ENCODE data around the gene DOCK7.
"Not testable (repeated sequence)": the region's sequence is repeated elsewhere in the genome, so short reads cannot be mapped to it uniquely, and the experiment has no call there.

The DOCK7 gene

GRCh38 chr1:62527346-62527745, 160.8 kb downstream of the DOCK7 start:
- DNase-seq: not testable (repeated sequence)

DNA sequence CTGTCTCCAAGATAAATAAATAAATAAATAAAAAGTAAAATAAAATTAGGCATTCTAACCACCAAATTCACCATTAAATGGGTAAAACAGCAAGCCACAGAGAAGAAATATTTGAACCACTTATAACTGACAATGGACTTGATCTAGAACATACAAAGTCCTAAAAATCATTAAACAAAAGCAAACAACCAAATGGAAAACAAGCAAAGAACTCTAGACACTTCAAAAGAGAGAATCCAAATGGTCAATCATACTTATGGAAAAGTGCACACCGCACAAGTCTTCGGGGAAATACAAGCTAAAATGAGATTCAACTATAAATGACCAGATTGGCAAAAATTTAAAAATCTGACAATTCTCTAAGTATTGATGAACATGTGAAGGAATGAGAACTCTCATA, 164.3 kb downstream of the DOCK7 start:
- DNase-seq: no peak

- DNase-seq: no peak
Observed at GRCh38 chr1:62516600-62516999, 171.6 kb downstream of the DOCK7 start.

DNA sequence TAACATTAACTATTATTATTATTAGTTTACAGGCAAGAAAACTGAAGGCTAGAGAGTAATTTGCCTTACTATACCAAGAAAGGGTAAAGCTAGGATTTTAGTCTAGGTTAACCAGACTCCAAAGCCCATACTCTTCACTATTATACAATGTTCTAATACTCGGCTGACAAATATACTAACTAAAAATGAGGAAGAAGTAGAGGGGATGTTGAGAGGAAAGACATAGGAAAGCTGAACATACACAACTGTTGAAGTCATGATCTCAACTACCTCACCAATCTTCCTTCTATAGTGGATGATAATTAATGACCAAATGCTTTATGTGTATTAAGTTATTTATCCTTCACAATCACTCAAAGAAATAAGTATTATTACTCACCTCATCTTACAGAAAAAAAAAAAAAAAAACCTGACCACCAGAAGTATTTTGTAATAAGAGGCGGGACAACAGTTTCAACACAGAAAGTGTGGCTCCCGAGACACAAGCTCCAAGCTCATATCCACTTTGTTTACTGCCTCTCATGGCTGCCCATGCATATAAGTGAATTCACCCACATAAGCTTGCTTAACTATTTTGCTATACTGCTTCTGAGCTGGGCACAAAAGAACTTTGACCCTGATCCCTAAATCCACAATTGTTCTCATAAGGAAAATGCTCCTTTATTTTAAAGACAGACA, 173.3 kb downstream of the DOCK7 start:
- DNase-seq: no peak

DNA sequence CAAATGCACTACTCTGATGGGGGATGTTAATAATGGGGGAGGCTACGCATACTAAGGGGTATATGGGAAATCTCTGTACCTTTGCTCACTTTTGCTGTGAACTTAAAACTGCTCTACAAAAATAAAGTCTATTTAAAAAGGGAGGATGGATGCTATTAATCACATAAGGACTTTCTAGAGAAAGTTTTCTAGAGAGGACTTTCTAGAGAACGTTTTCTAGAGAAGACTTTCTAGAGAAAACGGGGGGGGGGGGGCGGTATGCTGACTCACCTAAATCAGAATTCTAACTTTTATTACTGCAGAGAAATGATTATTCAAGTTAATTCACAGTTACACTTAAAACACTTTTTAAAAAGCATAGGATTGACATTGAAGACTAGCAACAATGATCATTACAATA, 175.2 kb downstream of the DOCK7 start:
- no peak for DNase-seq

DNA sequence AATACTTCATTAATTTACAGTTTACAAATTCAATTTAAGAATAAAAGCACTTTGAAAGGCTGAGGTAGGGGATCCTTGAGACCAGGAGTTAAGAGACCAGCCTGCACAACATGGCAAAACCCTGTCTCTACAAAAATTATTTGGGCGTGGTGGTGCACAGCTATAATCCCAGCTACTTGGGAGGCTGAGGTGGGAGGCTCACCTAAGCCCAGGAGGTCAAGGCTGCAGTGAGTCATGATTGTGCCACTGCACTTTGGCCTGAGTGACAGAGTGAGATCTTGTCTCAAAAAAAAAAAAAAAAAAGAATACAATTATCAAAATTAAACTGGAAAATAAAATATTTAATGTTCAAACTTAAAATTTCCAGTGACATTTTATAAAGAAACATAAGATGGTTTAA, 179.2 kb downstream of the DOCK7 start:
- no peak for DNase-seq

- DNase-seq: peak; percentile 43
Observed at GRCh38 chr1:62508187-62508758, 179.9 kb downstream of the DOCK7 start.

DNA sequence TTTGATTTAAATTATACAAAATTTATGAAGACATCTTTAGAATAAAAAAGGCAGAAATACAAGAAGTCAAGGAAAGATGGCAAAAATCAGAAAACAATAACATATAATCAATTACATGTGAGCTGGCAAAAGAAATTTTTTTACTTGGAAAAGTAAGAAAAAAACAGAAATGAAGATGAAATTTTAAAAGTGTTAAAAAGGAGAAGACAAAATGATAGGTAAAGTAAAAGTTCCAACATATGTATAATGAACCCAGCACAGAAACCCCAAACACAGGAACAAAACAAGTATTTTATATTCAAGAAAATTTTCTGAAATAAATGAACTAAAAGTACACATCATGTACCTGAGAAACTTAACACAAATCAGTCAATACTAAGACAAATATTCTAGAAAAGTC, 188.0 kb downstream of the DOCK7 start:
- DNase-seq: no peak

- no peak for DNase-seq
Observed at GRCh38 chr1:62494137-62494536, 194.0 kb downstream of the DOCK7 start.

DNA sequence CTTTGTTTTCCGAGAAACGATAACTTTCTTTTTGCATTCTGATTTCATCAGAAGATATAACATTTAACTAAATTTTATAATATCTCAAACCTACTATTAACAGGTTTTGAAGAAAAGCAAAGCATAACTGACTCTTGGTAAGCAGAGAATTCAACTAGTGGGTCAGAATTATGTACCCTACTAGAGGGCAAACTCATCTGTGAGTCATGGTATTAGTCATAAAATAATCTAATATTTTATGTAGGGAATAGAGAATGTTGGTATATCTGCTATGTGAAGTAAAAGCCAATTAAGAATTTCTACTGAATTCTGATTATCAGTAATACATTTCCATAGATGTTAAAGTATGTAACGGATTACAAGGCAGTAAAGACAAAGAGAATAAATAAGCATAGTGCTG, 194.5 kb downstream of the DOCK7 start:
- no peak for DNase-seq

- DNase-seq: no peak
Observed at GRCh38 chr1:62492521-62492920, 195.7 kb downstream of the DOCK7 start.

GRCh38 chr1:62487956-62488355, 200.2 kb downstream of the DOCK7 start:
- no peak for DNase-seq

DNA sequence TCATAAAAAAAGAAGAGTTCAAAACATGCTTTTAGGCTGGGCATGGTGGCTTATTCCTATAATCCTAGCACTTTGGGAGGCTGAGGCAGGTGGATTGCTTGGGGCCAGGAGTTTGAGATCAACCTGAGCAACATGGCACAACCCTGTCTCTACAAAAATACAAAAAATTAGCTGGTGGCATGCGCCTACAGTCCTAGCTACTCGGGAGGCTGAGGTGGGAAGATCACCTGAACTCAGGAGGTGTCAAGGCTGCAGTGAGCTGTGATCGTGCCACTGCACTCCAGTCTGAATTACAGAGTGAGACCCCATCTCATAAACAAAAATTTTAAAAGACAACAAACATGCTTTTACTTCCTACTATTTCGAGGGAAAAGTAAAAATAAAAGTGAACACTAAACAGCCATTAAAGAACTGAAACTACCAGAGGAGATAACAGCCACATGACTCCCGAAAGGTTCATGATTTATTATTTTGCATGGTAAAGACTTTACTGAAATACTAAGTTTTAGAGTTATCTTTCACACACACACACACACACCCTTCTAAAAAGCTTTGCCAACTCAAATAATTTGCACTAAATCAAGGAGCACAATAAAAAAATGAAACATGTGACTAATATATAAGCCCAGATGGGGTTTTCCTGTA, 203.2 kb downstream of the DOCK7 start:
- DNase-seq: no peak

GRCh38 chr1:62481681-62482080, 206.5 kb downstream of the DOCK7 start:
- DNase-seq: no peak

- DNase-seq: no peak
Observed at GRCh38 chr1:62476525-62477219, 211.5 kb downstream of the DOCK7 start.

DNA sequence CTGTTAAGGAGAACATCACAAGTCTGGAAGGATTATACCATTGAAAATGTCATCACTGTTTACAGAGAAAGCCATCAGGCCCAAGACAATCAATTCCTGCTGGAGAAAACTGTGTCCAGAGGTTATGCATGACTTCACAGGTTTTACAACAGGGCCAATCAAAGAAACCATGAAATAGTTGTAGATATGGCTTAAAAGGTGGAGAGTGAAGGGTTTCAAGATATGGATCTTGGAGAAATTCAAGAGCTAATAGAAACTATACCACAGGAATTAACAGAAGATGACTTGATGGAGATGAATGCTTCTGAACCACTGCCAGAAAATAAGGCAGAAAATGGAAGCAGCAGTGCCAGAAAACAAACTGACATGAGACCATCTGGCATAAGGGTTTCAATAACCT, 221.1 kb downstream of the DOCK7 start:
- DNase-seq: peak; percentile 46

DNA sequence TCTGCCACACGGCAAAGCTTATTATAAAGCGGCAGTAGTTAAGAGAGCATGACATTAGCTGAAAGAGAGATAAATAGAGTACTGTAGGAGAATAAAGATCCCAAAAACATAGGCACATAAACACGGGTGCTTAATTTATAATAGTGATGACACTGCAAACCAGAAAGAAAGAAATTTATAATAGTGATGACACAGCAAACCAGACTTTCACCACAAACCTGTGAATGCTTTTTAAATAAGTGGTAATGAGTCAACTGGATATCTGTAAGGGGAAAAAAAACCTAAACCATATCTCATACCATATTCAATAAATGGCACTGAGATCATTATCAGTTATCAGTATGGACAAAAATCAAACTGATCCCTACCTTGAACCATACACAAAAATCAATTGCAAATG, 225.8 kb downstream of the DOCK7 start:
- peak; percentile 45 for DNase-seq

GRCh38 chr1:62457955-62458354, 230.2 kb downstream of the DOCK7 start:
- DNase-seq: no peak

- no peak for DNase-seq
Observed at GRCh38 chr1:62452951-62453350, 235.2 kb downstream of the DOCK7 start.

DNA sequence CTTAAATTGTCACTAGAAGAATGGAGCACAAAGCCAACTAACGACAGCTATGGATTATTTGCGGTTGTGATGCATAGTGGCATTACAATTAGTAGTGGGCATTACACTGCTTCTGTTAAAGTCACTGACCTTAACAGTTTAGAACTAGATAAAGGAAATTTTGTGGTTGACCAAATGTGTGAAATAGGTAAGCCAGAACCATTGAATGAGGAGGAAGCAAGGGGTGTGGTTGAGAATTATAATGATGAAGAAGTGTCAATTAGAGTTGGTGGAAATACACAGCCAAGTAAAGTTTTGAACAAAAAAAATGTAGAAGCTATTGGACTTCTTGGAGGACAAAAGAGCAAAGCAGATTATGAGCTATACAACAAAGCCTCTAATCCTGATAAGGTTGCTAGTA, 237.9 kb downstream of the DOCK7 start:
- DNase-seq: no peak

GRCh38 chr1:62448221-62448933, 239.8 kb downstream of the DOCK7 start:
- DNase-seq: no peak

DNA sequence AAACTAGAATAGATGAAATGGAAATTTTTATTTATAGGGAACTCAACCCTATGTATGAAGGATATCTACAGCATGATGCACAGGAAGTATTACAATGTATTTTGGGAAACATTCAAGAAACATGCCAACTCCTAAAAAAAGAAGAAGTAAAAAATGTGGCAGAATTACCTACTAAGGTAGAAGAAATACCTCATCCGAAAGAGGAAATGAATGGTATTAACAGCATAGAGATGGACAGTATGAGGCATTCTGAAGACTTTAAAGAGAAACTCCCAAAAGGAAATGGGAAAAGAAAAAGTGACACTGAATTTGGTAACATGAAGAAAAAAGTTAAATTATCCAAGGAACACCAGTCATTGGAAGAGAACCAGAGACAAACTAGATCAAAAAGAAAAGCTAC, 243.5 kb downstream of the DOCK7 start:
- DNase-seq: no peak
